SK-N-SH (cell line): ENCODE measurements around the gene CYP27A1. TPM values are rescaled to one million over a fixed set of nuclear protein-coding genes. Genes with fewer than 3 reads are reported as not detected.

ENCODE experiments used
- CTCF ChIA-PET: fragments of 300-600, 350-600 bp; formaldehyde crosslinking; extraction: SDS; loops from one replicate; lab custom pipeline; 2021; lab: Yijun Ruan, JAX
- POLR2A ChIA-PET: fragments of 350-600 bp; sonication (Branson Sonifier 250); formaldehyde crosslinking; extraction: SDS; loops from one replicate; lab custom pipeline; 2020; ENCODE audit warnings: antibody characterized with exemption, inconsistent platforms; lab: Yijun Ruan, JAX
- DNase-seq: peaks from one replicate; pipeline ENCODE4 v3.0.0; 2012
- H2AFZ ChIP-seq: fragments of 200-600 bp; sonication (generic); 2 replicates; pipeline ENCODE4 v1.8.1; 2016; ENCODE audit warnings: antibody characterized with exemption, mild to moderate bottlenecking, low read depth
- H3F3A ChIP-seq: fragments of 200-600 bp; sonication (generic); replicated peaks from 2 replicates; pipeline ENCODE3; 2016; ENCODE audit warnings: antibody characterized with exemption, mild to moderate bottlenecking; ENCODE audit not compliant: insufficient read depth
- H3K27ac ChIP-seq, 2 experiments: fragments of 200-500 bp in 1 of 2; fragments of 200-600 bp in 1 of 2; sonication (Bioruptor generic) in 1 of 2; sonication (generic), shearing (Covaris generic) in 1 of 2; 2 replicates each; pipeline versions ENCODE4 v1.5.1 to v1.6.1; 2014 to 2016; ENCODE audit warnings: low read depth in 2 of 2, inconsistent platforms in 1 of 2, low read length in 1 of 2, mild to moderate bottlenecking in 1 of 2, mixed read lengths in 1 of 2
- H3K27me3 ChIP-seq: fragments of 200-600 bp; sonication (generic), shearing (Covaris generic); 2 replicates; pipeline ENCODE4 v1.6.1; 2016; ENCODE audit warnings: mixed run types; ENCODE audit not compliant: insufficient read depth
- H3K36me3 ChIP-seq, 2 experiments: fragments of 200-500 bp in 1 of 2; fragments of 200-600 bp in 1 of 2; sonication (Bioruptor generic) in 1 of 2; sonication (generic) in 1 of 2; replicated peaks in 1 of 2; 2 replicates each; pipeline versions ENCODE3 to v1.5.1; 2014 to 2016; ENCODE audit warnings: low read length in 1 of 2, mild to moderate bottlenecking in 1 of 2; ENCODE audit not compliant: insufficient read depth in 2 of 2, control insufficient read depth in 1 of 2
- H3K4me1 ChIP-seq, 2 experiments: fragments of 200-500 bp in 1 of 2; fragments of 200-600 bp in 1 of 2; sonication (Bioruptor generic) in 1 of 2; sonication (generic), shearing (Covaris generic) in 1 of 2; 2 replicates each; pipeline versions ENCODE4 v1.5.1 to v1.6.1; 2014 to 2016; ENCODE audit warnings: low read depth in 1 of 2, low read length in 1 of 2, mixed run types in 1 of 2; ENCODE audit not compliant: insufficient read depth in 2 of 2, control insufficient read depth in 1 of 2
- H3K4me2 ChIP-seq: fragments of 200-600 bp; sonication (generic), shearing (Covaris generic); 2 replicates; pipeline ENCODE4 v1.6.1; 2017; ENCODE audit warnings: mixed run types
- H3K4me3 ChIP-seq, 2 experiments: fragments of 200-500 bp in 1 of 2; fragments of 200-600 bp in 1 of 2; sonication (Bioruptor generic) in 1 of 2; sonication (generic), shearing (Covaris generic) in 1 of 2; 2 replicates each; pipeline versions ENCODE4 v1.5.1 to v1.8.1; 2014 to 2016; ENCODE audit warnings: low read depth in 2 of 2, inconsistent platforms in 1 of 2, low read length in 1 of 2, mild to moderate bottlenecking in 1 of 2, mixed read lengths in 1 of 2, moderate library complexity in 1 of 2
- H3K79me2 ChIP-seq: fragments of 200-600 bp; sonication (generic); 2 replicates; pipeline ENCODE4 v1.8.1; 2017; ENCODE audit warnings: mild to moderate bottlenecking; ENCODE audit not compliant: insufficient read depth
- H3K9ac ChIP-seq: fragments of 200-600 bp; sonication (generic); 2 replicates; pipeline ENCODE4 v1.6.1; 2017; ENCODE audit warnings: mixed run types
- H3K9me2 ChIP-seq: fragments of 200-600 bp; sonication (generic); 2 replicates; pipeline ENCODE4 v1.6.1; 2017; ENCODE audit warnings: mixed run types
- H3K9me3 ChIP-seq: fragments of 200-600 bp; sonication (generic); 2 replicates; pipeline ENCODE4 v1.6.1; 2017; ENCODE audit warnings: mixed run types, mild to moderate bottlenecking, moderate library complexity
- H4K20me1 ChIP-seq: fragments of 200-600 bp; sonication (generic); 2 replicates; pipeline ENCODE4 v1.6.1; 2017; ENCODE audit warnings: mild to moderate bottlenecking, mixed run types; ENCODE audit not compliant: insufficient read depth
- CHD2 ChIP-seq: fragments of 150-350 bp; IDR thresholded peaks from 2 replicates; pipeline ENCODE4 v1.6.1; 2018; ENCODE audit warnings: low read length; ENCODE audit not compliant: partially characterized antibody
- ELF1 ChIP-seq: IDR thresholded peaks from 2 replicates; pipeline ENCODE4 v1.4.0; 2012
- EZH2phosphoT487 ChIP-seq: fragments of 200-600 bp; sonication (generic); IDR thresholded peaks from 2 replicates; pipeline ENCODE4 v1.6.1; 2017; ENCODE audit warnings: low read depth, mixed run types, mild to moderate bottlenecking, antibody characterized with exemption, moderate library complexity, borderline replicate concordance
- FOXJ3 ChIP-seq: sonication (generic); formaldehyde crosslinking; IDR thresholded peaks from 2 replicates; pipeline ENCODE4 v1.5.1; 2020; ENCODE audit warnings: mild to moderate bottlenecking, missing genetic modification reagents
- FOXM1 ChIP-seq: IDR thresholded peaks from 2 replicates; pipeline ENCODE4 v1.4.0; 2012; ENCODE audit warnings: low read depth, mild to moderate bottlenecking
- GABPA ChIP-seq: IDR thresholded peaks from 2 replicates; pipeline ENCODE4 v1.4.0; 2012; ENCODE audit warnings: low read depth, mild to moderate bottlenecking
- JUND ChIP-seq: IDR thresholded peaks from 2 replicates; pipeline ENCODE4 v1.4.0; 2012
- MEF2A ChIP-seq: IDR thresholded peaks from 2 replicates; pipeline ENCODE4 v1.4.0; 2012; ENCODE audit warnings: low read depth, borderline replicate concordance
- MXI1 ChIP-seq: IDR thresholded peaks from 2 replicates; pipeline ENCODE4 v1.6.1; 2012; ENCODE audit warnings: mild to moderate bottlenecking, low read depth, low read length, improper control_type of control experiment
- NRF1 ChIP-seq: IDR thresholded peaks from 2 replicates; pipeline ENCODE4 v1.6.1; 2012; ENCODE audit warnings: low read depth, mild to moderate bottlenecking, low read length
- POLR2AphosphoS5 ChIP-seq: IDR thresholded peaks from 2 replicates; pipeline ENCODE4 v1.6.1; 2012; ENCODE audit warnings: low read depth, low read length
- RAD21 ChIP-seq: IDR thresholded peaks from 2 replicates; pipeline ENCODE4 v1.6.1; 2012; ENCODE audit warnings: mild to moderate bottlenecking, low read length
- RCOR1 ChIP-seq: fragments of 150-350 bp; IDR thresholded peaks from 2 replicates; pipeline ENCODE4 v1.6.1; 2017; ENCODE audit warnings: antibody characterized with exemption, low read length
- SIN3A ChIP-seq: IDR thresholded peaks from 2 replicates; pipeline ENCODE4 v1.6.1; 2012; ENCODE audit warnings: low read depth, mild to moderate bottlenecking, low read length, moderate library complexity, borderline replicate concordance
- TCF12 ChIP-seq: IDR thresholded peaks from 2 replicates; pipeline ENCODE4 v1.4.0; 2012
- YY1 ChIP-seq: IDR thresholded peaks from 2 replicates; pipeline ENCODE4 v1.4.0; 2012; ENCODE audit warnings: low read depth, mild to moderate bottlenecking
- WGBS: methylation state at CpG from one replicate; pipeline ENCODE4 v1.1.6; 2017; ENCODE audit warnings: low lambda C conversion rate; 5-methylcytosine and 5-hydroxymethylcytosine counted together
- polyA plus RNA-seq, 3 experiments: library from polyadenylated mRNA; depleted of rRNA; stranded (reverse); fragments of >200 nt; gene quantifications; 2 replicates each; pipeline ENCODE4 v1.2.3, GENCODE V29; 2012
- TF ChIP-seq, protein P1 (sequence below): IDR thresholded peaks from 2 replicates; pipeline ENCODE4 v1.6.1; 2012; ENCODE audit warnings: mild to moderate bottlenecking, low read depth, low read length, moderate library complexity
- TF ChIP-seq, protein P2 (sequence below): IDR thresholded peaks from 2 replicates; pipeline ENCODE4; 2012
- TF ChIP-seq, protein P3 (sequence below): IDR thresholded peaks from 2 replicates; pipeline ENCODE4 v1.4.0; 2012; ENCODE audit warnings: low read depth

Gene CYP27A1
- polyA plus RNA-seq, 1 of the 3 experiments (the other 2 are of a cell fraction) = 0.54 TPM

DNA sequence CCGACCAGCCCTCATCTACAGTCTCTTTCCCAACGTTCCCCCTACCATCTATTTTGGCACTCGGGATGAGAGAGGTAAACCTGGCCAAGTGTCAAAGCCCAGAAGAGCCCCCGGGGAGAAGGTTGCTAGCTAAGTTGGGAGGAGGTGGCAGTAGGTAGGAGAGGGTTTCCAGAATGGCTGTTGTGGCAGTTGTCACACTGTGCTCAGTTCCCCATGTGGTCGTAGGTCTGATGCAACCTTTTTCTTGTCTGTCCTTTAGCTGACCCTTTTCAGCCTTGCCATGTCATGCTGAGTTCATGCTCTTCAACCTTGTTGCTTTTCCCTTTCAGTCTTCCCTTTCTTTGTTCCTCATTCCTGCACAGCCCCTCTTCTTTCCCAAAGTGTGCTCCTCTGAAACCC is 36.8 kb upstream of the CYP27A1 start:
- WGBS = 75% methylated on average over 5 of the region's 5 CpGs
- Histone ChIP-seq H3K36me3 (peaks cover 44 to 73% of the 10 kb centered on the region in 2 experiments), H4K20me1 (no peaks in the 10 kb centered on the region), H3F3A (no peaks in the 10 kb centered on the region), H3K9me2 (no peaks in the 10 kb centered on the region), H3K9me3 (no peaks in the 10 kb centered on the region), H2AFZ (no peak overlapping the region), H3K27me3 (no peaks in the 10 kb centered on the region), H3K79me2 (no peaks in the 10 kb centered on the region), H3K4me2 (no peak overlapping the region), H3K4me1 (no peaks in the 10 kb centered on the region), H3K27ac (no peak overlapping the region), H3K4me3 (no peak overlapping the region), H3K9ac (no peak overlapping the region)
- TF ChIP-seq EZH2phosphoT487 = no peak
- TF ChIP-seq GABPA = no peak
- no peak for TF ChIP-seq MEF2A
- TF ChIP-seq NRF1 = no peak
- TF ChIP-seq YY1 = no peak
- TF ChIP-seq, protein P1, sequence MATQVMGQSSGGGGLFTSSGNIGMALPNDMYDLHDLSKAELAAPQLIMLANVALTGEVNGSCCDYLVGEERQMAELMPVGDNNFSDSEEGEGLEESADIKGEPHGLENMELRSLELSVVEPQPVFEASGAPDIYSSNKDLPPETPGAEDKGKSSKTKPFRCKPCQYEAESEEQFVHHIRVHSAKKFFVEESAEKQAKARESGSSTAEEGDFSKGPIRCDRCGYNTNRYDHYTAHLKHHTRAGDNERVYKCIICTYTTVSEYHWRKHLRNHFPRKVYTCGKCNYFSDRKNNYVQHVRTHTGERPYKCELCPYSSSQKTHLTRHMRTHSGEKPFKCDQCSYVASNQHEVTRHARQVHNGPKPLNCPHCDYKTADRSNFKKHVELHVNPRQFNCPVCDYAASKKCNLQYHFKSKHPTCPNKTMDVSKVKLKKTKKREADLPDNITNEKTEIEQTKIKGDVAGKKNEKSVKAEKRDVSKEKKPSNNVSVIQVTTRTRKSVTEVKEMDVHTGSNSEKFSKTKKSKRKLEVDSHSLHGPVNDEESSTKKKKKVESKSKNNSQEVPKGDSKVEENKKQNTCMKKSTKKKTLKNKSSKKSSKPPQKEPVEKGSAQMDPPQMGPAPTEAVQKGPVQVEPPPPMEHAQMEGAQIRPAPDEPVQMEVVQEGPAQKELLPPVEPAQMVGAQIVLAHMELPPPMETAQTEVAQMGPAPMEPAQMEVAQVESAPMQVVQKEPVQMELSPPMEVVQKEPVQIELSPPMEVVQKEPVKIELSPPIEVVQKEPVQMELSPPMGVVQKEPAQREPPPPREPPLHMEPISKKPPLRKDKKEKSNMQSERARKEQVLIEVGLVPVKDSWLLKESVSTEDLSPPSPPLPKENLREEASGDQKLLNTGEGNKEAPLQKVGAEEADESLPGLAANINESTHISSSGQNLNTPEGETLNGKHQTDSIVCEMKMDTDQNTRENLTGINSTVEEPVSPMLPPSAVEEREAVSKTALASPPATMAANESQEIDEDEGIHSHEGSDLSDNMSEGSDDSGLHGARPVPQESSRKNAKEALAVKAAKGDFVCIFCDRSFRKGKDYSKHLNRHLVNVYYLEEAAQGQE = no peak
- TF ChIP-seq, protein P2, sequence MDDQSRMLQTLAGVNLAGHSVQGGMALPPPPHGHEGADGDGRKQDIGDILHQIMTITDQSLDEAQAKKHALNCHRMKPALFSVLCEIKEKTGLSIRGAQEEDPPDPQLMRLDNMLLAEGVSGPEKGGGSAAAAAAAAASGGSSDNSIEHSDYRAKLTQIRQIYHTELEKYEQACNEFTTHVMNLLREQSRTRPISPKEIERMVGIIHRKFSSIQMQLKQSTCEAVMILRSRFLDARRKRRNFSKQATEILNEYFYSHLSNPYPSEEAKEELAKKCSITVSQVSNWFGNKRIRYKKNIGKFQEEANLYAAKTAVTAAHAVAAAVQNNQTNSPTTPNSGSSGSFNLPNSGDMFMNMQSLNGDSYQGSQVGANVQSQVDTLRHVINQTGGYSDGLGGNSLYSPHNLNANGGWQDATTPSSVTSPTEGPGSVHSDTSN = no peak
- TF ChIP-seq SIN3A = no peak
- no peak for TF ChIP-seq JUND
- no peak for TF ChIP-seq FOXM1
- no peak for TF ChIP-seq TCF12
- TF ChIP-seq POLR2AphosphoS5 = no peak
- TF ChIP-seq MXI1 = no peak
- no peak for TF ChIP-seq RAD21
- TF ChIP-seq CHD2 = no peak
- TF ChIP-seq FOXJ3 = no peak
- TF ChIP-seq RCOR1 = no peak
- no peak for TF ChIP-seq ELF1
- TF ChIP-seq, protein P3, sequence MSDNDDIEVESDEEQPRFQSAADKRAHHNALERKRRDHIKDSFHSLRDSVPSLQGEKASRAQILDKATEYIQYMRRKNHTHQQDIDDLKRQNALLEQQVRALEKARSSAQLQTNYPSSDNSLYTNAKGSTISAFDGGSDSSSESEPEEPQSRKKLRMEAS = no peak
- POLR2A ChIA-PET = no interaction called here
- DNase-seq = no peak
- CTCF ChIA-PET = interaction anchor here (1.1 to 2.3 kb wide), 2 partner anchors 35 to 102 kb away, joined by 3 to 5 read pairs; no protein-coding TSS in a partner anchor
